ENCODE measurements around the gene HYLS1. TPM values are rescaled to one million over a fixed set of nuclear protein-coding genes. Genes with fewer than 3 reads are reported as not detected.

The HYLS1 gene
- total RNA-seq, 4 donors from 2014 or later, result 0.26 to 10.9 (median 4.2) TPM

- Histone ChIP-seq H3K9me3 (no peaks in the 10 kb centered on the region), H3K4me1 (no peaks in the 10 kb centered on the region), H3K27ac (peak overlapping the region; percentile 8 to 34), H3K36me3 (no peaks in the 10 kb centered on the region), H3K27me3 (no peaks in the 10 kb centered on the region), H3K4me3 (no peak overlapping the region)
- DNase-seq, result no peak
- intact Hi-C loops (cut with DNase I; ENCODE audit: low total_unique reads), result no loop called here
- TF ChIP-seq CTCF (IDR thresholded peaks at IDR 0.05) (no peak), POLR2A (IDR thresholded peaks at IDR 0.05) (no peak)
Measured at GRCh38 chr11:125930076-125930450, 42.6 kb downstream of the HYLS1 start.

DNA sequence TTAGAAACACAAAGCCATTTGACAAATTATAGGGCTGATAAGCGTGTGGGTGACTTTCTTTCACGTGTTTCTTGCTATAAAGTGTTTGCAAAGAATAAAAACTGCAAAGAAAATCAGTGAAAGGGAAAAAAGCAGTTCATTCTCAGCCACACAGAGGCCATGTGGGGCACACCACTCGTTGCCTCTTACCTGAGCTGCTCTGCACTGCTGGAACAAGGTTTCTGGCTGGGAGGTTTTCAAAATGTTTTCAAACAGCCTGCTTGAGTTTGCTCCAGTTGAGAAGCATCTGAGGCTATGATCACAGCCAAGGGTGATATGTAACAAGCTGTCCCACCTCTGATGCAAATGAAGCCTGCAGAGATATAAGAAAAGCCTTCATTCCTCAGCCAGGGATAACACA, 43.6 kb downstream of the HYLS1 start:
- no peaks in the 10 kb centered on the region for H3K27me3 ChIP-seq
- no peak for TF ChIP-seq CTCF (IDR thresholded peaks at IDR 0.05)
- no peak for TF ChIP-seq POLR2A (IDR thresholded peaks at IDR 0.05)
- H3K4me1 ChIP-seq, result no peaks in the 10 kb centered on the region
- no peak overlapping the region for H3K4me3 ChIP-seq
- H3K36me3 ChIP-seq, result no peaks in the 10 kb centered on the region
- H3K27ac ChIP-seq, result peak overlapping the region; percentile 66 to 68
- H3K9me3 ChIP-seq, result no peaks in the 10 kb centered on the region
- no peak for DNase-seq
- intact Hi-C loops (cut with DNase I; ENCODE audit: low total_unique reads), result no loop called here

- Histone ChIP-seq H3K27ac (peak overlapping the region; percentile 66 to 68), H3K4me1 (no peaks in the 10 kb centered on the region), H3K27me3 (no peaks in the 10 kb centered on the region), H3K9me3 (no peaks in the 10 kb centered on the region), H3K36me3 (no peaks in the 10 kb centered on the region), H3K4me3 (no peak overlapping the region)
- TF ChIP-seq CTCF (IDR thresholded peaks at IDR 0.05) (no peak), POLR2A (IDR thresholded peaks at IDR 0.05) (no peak)
- intact Hi-C loops (cut with DNase I; ENCODE audit: low total_unique reads), result no loop called here
- DNase-seq, result peak in 1 of 2 donors; percentile 70
Measured at GRCh38 chr11:125931668-125932067, 44.2 kb downstream of the HYLS1 start.

DNA sequence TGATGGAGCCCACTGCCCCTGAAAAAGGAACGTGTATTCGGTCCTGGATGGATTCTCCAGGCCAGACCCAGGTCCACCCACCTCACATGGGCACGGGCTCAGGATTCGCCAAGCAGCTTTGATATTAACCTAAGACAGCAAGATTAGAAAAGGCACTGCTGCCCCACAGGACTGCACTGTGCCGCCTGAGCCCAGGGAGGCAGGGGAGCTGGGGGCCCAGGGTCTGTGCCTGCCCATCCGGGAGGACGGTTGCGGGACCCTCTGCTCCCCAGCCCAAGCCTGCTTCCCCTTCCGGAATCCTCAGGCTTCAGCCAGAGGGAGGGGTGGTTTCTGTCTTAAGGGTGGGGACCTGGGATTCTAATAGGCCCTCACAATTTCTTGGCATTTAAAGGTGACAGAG, 44.8 kb downstream of the HYLS1 start:
- intact Hi-C loops (cut with DNase I; ENCODE audit: low total_unique reads), result no loop called here
- H3K4me1 ChIP-seq, result no peaks in the 10 kb centered on the region
- no peak overlapping the region for H3K4me3 ChIP-seq
- no peaks in the 10 kb centered on the region for H3K9me3 ChIP-seq
- DNase-seq, result no peak
- TF ChIP-seq POLR2A (IDR thresholded peaks at IDR 0.05) (no peak), CTCF (IDR thresholded peaks at IDR 0.05) (no peak)
- peak overlapping the region; percentile 66 to 68 for H3K27ac ChIP-seq
- no peaks in the 10 kb centered on the region for H3K36me3 ChIP-seq
- no peaks in the 10 kb centered on the region for H3K27me3 ChIP-seq

GRCh38 chr11:125933030-125933813, 45.8 kb downstream of the HYLS1 start:
- Histone ChIP-seq H3K27ac (no peak overlapping the region), H3K9me3 (no peaks in the 10 kb centered on the region), H3K36me3 (no peaks in the 10 kb centered on the region), H3K4me3 (no peak overlapping the region), H3K27me3 (no peaks in the 10 kb centered on the region), H3K4me1 (no peaks in the 10 kb centered on the region)
- TF ChIP-seq CTCF (IDR thresholded peaks at IDR 0.05) (no peak), POLR2A (IDR thresholded peaks at IDR 0.05) (no peak)
- no peak for DNase-seq
- intact Hi-C loops (cut with DNase I; ENCODE audit: low total_unique reads), result no loop called here
